ENCODE measurements around the gene CFAP58. TPM values are rescaled to one million over a fixed set of nuclear protein-coding genes. Genes with fewer than 3 reads are reported as not detected.

Gene CFAP58
- total RNA-seq, 1 donor from 2014 or later: 0.53 TPM

GRCh38 chr10:104485632-104486031 lies 132.0 kb downstream of the CFAP58 start:
- peaks cover 6% of the 10 kb centered on the region for H3K27me3 ChIP-seq (ENCODE audit: control insufficient read depth, insufficient read depth, low read length)
- FAIRE-seq (no peak), DNase-seq (ENCODE audit: low read depth) (no peak)
- H3K36me3 ChIP-seq (ENCODE audit: control insufficient read depth, insufficient read depth, low read length): no peaks in the 10 kb centered on the region
- H3K4me3 ChIP-seq (ENCODE audit: low read depth, low read length): no peak overlapping the region
- TF ChIP-seq, protein P1, sequence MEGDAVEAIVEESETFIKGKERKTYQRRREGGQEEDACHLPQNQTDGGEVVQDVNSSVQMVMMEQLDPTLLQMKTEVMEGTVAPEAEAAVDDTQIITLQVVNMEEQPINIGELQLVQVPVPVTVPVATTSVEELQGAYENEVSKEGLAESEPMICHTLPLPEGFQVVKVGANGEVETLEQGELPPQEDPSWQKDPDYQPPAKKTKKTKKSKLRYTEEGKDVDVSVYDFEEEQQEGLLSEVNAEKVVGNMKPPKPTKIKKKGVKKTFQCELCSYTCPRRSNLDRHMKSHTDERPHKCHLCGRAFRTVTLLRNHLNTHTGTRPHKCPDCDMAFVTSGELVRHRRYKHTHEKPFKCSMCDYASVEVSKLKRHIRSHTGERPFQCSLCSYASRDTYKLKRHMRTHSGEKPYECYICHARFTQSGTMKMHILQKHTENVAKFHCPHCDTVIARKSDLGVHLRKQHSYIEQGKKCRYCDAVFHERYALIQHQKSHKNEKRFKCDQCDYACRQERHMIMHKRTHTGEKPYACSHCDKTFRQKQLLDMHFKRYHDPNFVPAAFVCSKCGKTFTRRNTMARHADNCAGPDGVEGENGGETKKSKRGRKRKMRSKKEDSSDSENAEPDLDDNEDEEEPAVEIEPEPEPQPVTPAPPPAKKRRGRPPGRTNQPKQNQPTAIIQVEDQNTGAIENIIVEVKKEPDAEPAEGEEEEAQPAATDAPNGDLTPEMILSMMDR (IDR thresholded peaks at IDR 0.05; ENCODE audit: insufficient read depth, low read length, severe bottlenecking): no peak

DNA sequence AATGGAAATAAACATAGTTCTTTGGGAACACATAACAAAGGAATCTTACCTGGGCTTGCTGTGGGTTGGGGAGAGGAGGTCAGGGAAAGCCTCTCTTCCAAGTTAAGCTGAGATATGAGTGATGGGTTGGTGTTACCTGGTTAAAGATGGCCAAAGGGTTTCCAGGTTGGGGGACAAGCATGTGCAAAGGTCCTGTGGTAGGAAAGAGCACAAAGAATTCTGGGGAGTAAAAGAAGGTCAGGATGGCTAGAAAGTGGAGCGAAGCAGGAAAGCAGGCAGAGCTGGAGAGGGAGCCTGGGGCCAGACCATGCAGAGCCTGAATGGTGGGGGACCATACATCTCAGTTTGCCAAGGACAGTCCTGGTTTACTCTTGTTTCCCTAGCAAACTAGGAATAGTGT lies 133.2 kb downstream of the CFAP58 start:
- DNase-seq (ENCODE audit: low read depth): no peak
- H3K27me3 ChIP-seq (ENCODE audit: control insufficient read depth, insufficient read depth, low read length): peaks cover 2% of the 10 kb centered on the region
- TF ChIP-seq, protein P1 (IDR thresholded peaks at IDR 0.05; ENCODE audit: insufficient read depth, low read length, severe bottlenecking): no peak
- H3K4me3 ChIP-seq (ENCODE audit: low read depth, low read length): no peak overlapping the region
- H3K36me3 ChIP-seq (ENCODE audit: control insufficient read depth, insufficient read depth, low read length): no peaks in the 10 kb centered on the region
- no peak for FAIRE-seq

- H3K27me3 ChIP-seq (ENCODE audit: control insufficient read depth, insufficient read depth, low read length): peaks cover 2% of the 10 kb centered on the region
- H3K36me3 ChIP-seq (ENCODE audit: control insufficient read depth, insufficient read depth, low read length): no peaks in the 10 kb centered on the region
- FAIRE-seq (no peak), DNase-seq (ENCODE audit: low read depth) (no peak)
- TF ChIP-seq, protein P1 (IDR thresholded peaks at IDR 0.05; ENCODE audit: insufficient read depth, low read length, severe bottlenecking): no peak
- H3K4me3 ChIP-seq (ENCODE audit: low read depth, low read length): no peak overlapping the region
Observed at GRCh38 chr10:104487794-104488438, 134.3 kb downstream of the CFAP58 start.

GRCh38 chr10:104488439-104488832 lies 134.8 kb downstream of the CFAP58 start:
- H3K27me3 ChIP-seq (ENCODE audit: control insufficient read depth, insufficient read depth, low read length): peaks cover 2% of the 10 kb centered on the region
- DNase-seq (ENCODE audit: low read depth) (no peak), FAIRE-seq (no peak)
- H3K4me3 ChIP-seq (ENCODE audit: low read depth, low read length): no peak overlapping the region
- no peaks in the 10 kb centered on the region for H3K36me3 ChIP-seq (ENCODE audit: control insufficient read depth, insufficient read depth, low read length)
- TF ChIP-seq, protein P1 (IDR thresholded peaks at IDR 0.05; ENCODE audit: insufficient read depth, low read length, severe bottlenecking): no peak

DNA sequence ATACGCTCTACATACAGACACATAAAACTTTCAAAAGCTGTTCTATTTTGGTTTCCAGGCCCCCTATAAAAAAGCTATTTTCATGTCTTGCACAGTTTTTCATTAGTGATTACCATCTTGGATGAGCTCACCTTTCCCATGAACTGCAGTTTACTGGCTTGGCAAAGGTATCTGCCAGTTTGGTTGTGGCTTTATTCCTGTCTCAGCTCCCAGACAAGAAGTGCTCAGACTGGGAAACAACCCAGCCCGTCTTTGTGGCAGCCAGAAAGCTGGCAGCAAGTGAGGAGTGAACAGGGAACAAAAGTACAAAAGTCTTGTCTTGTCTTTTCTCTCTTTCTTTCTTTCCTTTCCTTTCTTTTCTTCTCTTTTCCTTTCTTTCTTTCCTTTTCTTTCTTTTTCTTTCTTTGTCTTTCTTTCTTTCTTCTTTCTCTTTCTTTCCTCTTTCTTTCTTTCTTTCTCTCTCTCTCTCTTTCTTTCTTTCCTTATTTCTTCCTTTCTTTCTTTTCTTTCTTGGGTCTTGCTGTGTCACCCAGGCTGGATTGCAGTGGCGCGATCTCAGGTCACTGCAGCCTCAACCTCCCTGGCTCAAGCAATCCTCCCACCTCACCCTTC lies 138.8 kb downstream of the CFAP58 start:
- DNase-seq (ENCODE audit: low read depth): no peak

More for the DNA sequence above, 138.8 kb downstream of the CFAP58 start:
- H3K4me3 ChIP-seq (ENCODE audit: low read depth, low read length): no peak overlapping the region
- TF ChIP-seq, protein P1 (IDR thresholded peaks at IDR 0.05; ENCODE audit: insufficient read depth, low read length, severe bottlenecking): no peak
- H3K27me3 ChIP-seq (ENCODE audit: control insufficient read depth, insufficient read depth, low read length): no peaks in the 10 kb centered on the region
- no peaks in the 10 kb centered on the region for H3K36me3 ChIP-seq (ENCODE audit: control insufficient read depth, insufficient read depth, low read length)
- FAIRE-seq: no peak

Data from bronchial epithelial cell (primary cell).